Stimulated activated CD4-positive, alpha-beta T cell treated with anti-CD3 and anti-CD28 coated beads, Interleukin-4, amount 100 ng/mL, for 1 hour (primary cell): ENCODE data around the gene ADK.

Source experiments
- DNase-seq: peaks from one replicate; pipeline ENCODE4 v3.0.0-alpha.2; 2020

ADK gene

DNA sequence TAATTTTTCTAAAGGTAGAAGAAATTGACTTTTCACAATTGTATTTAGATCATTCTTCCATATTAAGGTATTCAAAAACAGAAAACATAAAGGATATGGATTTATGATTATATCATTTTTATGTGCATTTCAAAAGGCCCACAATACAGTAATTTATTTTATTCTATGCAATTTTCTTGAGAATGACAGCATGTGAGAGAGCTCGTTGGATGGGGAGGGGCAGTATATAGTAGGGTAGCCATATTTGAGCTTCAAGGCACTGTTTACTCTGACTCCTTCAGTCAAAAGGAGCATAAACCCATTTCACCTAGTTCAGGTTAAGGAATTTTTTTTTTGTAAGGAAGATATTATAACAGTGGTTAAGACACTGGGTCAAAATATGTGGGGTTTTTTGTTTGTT, 534.5 kb downstream of the ADK start:
- no peak for DNase-seq

DNA sequence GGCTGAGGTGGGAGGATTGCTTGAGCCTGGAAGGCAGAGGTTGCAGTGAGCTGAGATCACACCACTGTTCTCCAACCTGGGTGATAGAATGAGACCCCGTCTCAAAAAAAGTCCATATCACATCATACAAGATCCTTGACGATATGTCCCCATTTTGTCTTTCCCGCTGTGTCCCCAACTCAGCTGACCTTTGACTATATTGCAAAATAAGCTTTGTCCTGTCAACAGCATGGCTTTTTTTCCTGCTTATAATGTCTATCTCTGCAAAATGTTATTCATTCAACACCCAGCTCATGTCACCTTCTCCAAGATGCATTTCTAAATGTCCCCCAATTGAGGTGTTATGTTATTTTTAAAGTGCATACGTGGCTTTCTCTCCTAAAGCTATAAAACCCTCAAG, 539.4 kb downstream of the ADK start:
- no peak for DNase-seq

- no peak for DNase-seq
Observed at GRCh38 chr10:74691164-74691563, 540.1 kb downstream of the ADK start.

- no peak for DNase-seq
Observed at GRCh38 chr10:74704629-74705357, 553.8 kb downstream of the ADK start.

DNA sequence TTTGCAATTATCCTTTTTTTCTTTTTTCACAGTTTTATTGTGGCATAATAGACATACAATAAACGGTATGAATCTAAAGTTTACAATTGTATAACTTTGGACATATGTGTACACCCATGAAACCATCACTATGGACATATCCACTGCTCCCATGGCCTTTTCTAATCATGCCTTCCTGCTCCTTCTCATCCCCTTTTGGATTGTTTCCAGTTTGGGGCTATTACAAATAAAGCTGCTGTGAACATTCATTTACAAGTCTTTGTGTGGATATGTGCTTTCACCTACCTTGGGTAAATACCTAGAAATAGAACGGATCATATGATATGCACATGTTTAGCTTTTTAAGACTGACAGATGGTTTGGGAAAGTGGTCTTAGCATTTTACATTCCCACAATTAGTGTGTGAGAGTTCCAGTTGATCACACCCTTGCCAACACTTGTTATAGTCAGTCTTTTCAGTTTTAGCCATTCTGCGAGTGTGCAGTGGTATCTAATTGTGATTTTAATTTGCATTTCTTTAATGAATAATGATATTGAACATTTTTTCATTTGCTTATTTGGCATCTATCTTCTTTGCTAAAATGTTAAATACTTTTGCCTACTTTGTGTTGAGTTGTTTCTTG, 554.4 kb downstream of the ADK start:
- no peak for DNase-seq

- DNase-seq: no peak
Observed at GRCh38 chr10:74706966-74707365, 555.9 kb downstream of the ADK start.

GRCh38 chr10:74708246-74708645, 557.2 kb downstream of the ADK start:
- DNase-seq: no peak

DNA sequence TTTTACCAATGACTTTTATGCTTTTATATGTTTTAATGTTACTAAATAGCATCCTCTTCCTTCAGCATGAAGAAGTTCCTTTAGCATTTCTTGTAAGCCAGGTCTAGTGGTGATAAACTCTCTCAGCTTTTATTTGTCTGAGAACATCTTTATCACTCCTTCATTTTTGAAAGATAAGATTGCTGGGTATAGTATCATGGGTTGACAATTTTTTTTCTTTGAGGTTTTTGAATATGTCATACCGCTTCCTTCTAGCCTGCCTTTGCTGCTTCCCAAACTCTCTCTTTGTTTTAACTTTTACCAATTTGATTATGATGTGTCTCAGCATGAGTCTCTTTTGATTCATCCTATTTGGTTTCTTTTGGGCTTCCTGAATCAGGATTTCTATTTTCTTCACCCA, 567.2 kb downstream of the ADK start:
- DNase-seq: no peak

GRCh38 chr10:74728225-74728624, 577.2 kb downstream of the ADK start:
- no peak for DNase-seq

DNA sequence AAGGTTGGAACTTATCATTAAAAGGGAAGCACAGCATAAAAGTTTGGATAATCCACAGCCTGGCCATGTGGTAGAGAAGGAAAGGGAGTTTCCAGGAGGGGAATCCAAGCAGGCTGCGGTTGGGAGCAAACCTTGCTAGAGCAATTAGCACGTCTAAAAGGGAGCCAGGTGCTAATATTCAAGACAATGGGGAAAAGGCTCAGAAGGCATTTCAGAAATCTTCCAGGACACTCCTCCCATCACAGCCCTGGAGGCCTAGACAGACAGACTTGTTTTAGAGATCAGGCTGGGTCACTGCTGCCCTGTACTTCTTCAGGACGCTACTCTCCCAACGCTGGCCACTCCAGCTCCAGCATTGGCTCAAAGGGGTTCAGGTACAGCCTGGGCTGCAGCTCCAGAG, 579.2 kb downstream of the ADK start:
- DNase-seq: no peak

DNA sequence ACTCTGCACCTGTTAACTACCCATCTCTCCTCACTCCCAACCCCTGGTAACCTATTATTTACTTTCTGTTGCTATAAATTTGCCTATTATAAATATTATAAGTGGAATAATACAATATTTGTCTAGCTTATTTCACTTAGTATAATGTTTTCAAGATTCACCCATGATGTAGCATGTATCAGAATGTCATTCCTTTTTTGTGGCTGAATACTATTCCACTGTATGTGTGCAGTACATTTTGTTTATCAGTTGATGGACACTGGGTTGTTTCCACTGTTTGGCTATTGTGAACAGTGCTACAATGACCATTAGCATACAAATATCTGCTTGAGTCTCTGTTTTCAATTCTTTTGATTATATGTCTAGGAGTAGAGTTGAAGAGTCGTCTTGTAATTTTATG, 582.6 kb downstream of the ADK start:
- DNase-seq: no peak

DNA sequence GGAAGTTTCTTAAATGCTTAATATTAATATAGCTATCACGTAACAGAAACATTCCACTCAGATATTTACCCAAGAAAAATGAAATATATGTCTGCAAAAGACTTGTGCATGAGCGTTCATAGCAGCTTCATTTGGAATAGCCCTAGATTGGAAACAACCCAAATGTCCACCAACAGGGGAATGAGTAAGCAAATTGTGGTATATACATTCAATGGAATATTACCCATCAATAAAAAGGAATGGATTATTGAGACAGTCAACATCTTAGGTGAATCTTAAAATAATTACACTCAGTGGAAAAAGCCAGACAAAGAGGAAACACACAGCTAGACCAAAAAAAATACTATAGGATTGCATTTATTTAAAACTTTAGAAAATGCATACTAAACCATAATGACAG, 585.0 kb downstream of the ADK start:
- no peak for DNase-seq

- no peak for DNase-seq
Observed at GRCh38 chr10:74738052-74738451, 587.0 kb downstream of the ADK start.

- DNase-seq: no peak
Observed at GRCh38 chr10:74738542-74738941, 587.5 kb downstream of the ADK start.

- DNase-seq: no peak
Observed at GRCh38 chr10:74738985-74739567, 588.1 kb downstream of the ADK start.

DNA sequence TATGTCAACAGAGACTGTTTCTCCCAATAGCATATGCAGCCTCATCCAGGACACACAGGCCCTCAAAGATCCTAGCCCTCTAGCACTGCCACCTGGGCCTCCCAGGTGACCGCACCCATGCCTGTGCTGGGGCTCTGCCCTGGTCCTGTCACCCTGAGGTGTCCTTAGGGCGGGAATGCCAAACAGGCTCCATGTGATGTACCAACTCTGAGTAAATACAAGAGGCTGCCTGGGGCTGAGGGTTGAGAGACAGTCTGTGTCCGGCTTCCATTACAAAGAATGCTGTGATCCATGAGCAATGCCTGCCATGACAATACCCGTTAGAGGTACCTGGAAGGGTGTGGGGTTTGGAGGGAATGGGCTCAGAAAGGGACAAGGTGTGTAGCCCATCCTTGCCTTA, 592.4 kb downstream of the ADK start:
- no peak for DNase-seq

GRCh38 chr10:74745449-74745848, 594.4 kb downstream of the ADK start:
- no peak for DNase-seq

DNA sequence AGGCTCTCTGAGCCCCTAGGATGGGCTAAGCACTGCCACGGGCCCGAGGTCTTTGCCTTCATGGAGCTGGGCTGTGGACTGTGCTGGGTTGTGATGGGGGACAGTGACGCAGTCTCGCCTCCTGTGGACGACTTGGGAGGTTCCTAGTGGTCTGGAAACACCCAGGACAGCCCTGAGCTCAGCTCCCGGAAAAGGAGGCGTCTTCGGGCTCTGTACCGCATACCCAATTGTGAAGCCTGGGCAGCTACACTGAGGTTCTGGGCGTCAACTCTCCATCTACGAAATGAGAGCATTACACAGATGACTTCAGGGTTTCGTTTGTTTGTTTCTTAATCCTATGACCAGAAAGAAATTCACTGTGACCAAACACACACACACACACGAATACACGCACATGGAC, 595.8 kb downstream of the ADK start:
- DNase-seq: no peak

DNA sequence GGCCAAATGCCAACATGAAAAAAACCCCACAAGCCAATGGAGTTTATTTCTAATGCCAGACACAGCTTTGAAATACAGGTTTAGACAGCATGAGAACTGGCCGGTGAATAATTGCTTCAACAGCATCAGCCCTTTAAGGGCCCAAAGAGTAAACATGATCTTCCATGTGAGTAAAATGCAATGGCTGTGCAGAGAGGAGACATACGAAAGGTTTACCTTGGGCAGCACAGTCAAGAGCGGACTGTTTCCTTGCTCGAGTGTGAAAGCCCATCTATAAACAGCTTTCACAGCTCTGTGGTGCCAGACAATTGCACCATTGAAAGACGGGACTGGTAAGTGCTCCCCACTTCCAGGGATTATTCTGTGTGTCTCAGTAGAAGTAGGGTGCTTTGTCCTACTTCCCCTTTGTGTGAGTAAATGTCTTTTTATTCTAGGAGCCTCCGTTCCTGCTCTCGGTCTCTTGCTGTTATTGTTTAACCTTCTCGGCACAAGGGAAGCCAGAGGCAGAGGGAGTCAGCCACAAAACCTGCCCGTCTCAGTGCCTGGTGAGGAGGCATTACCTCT, 597.5 kb downstream of the ADK start:
- no peak for DNase-seq

DNA sequence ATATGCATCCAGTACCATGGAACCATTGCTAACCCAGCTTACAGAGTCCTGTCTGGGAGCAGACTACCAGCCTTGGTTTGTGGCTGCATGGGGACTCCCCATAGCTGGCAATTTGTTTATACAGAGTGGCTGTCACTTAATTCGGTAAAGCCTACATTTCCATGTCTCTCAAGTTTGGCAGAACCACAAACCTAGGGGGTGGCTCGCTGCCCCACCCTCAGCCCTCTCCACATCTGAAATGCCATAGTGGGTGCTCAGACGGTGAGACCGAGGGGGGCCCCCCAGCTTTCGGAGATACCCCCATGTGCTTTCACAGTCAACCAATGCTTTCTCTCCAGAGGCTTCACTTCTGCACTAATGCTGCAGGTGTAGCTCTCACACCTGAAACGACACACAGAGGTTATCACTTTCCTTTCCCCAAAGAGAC, 599.8 kb downstream of the ADK start:
- DNase-seq: no peak

DNA sequence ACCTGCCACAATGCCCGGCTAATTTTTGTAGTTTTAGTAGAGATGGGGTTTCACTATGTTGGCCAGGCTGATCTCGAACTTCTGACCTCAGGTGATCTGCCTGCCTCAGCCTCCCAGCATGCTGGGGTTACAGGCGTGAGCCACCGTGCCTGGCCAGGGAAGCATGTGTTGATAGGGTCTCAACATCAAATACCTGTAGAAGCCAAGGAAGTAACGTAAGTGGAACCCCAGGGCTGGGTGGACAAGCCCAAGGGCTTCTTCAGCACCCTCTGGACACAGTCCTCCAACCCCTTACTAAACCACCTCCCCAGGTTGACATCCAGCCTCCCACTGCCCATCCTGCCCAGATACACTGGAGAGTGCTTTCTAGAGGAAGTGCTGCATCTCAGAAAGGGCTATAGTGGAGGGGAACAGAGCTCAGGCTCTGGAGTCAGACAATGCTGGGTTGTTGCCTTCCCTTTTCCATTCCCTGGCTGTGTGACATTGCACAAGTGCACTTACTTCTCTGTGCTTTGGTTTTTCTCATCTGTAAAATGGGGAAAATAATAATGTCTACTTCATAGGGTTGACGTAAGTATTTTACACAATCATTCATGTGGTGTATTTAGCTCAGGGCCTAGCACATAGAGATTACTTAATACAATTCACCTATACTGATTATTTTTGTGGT, 601.5 kb downstream of the ADK start:
- DNase-seq: no peak

- no peak for DNase-seq
Observed at GRCh38 chr10:74753442-74754211, 602.6 kb downstream of the ADK start.

DNA sequence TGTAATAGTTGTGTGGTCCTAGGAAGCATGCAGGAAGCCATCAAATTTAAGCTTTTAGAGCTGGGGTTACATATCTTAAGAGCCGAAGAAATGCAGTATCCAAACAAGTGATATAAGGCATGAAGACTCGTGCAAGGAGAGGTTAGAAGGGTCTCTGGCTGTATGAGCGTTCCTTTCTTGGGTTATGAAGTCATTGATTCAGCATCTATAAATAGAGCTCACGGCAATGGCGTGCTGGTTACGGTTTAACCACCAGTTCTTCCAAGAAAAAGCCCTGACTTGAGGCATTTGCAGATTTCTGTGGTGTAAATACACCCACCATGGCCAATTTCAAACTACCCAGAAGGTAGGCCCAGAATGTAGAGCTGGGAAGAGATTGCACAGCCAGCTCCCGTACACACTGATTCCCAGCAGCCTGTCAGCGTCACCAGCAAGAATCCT, 603.4 kb downstream of the ADK start:
- DNase-seq: no peak
